ENCODE results near the gene F12.

Gene F12

GRCh38 chr5:177409043-177409801 lies at the start of gene F12:
F12 (minus strand) TSS chr5:177409564; CDS start chr5:177409527, 37 bp downstream.
- no peak for TF ChIP-seq ZNF274 (IDR thresholded peaks at IDR 0.05; ENCODE audit: low read depth, low read length)
- H3K4me3 ChIP-seq (ENCODE audit: low read length): no peak within 1 kb of the TSS

- TF ChIP-seq ZNF274 (IDR thresholded peaks at IDR 0.05; ENCODE audit: low read depth, low read length): no peak
- no peak overlapping the region for H3K4me3 ChIP-seq (ENCODE audit: low read length)
These were observed 49.6 kb upstream of the F12 start for GRCh38 chr5:177458912-177459350.

GRCh38 chr5:177457852-177458681 lies 48.7 kb upstream of the F12 start:
- TF ChIP-seq ZNF274 (IDR thresholded peaks at IDR 0.05; ENCODE audit: low read depth, low read length): no peak
- H3K4me3 ChIP-seq (ENCODE audit: low read length): no peak overlapping the region

GRCh38 chr5:177456976-177457851 lies 47.9 kb upstream of the F12 start:
- H3K4me3 ChIP-seq (ENCODE audit: low read length): no peak overlapping the region
- no peak for TF ChIP-seq ZNF274 (IDR thresholded peaks at IDR 0.05; ENCODE audit: low read depth, low read length)

GRCh38 chr5:177456591-177456964 lies 47.2 kb upstream of the F12 start:
- no peak overlapping the region for H3K4me3 ChIP-seq (ENCODE audit: low read length)
- no peak for TF ChIP-seq ZNF274 (IDR thresholded peaks at IDR 0.05; ENCODE audit: low read depth, low read length)

- H3K4me3 ChIP-seq (ENCODE audit: low read length): peak overlapping the region; percentile 74; the same call in 1 of the 2 replicates
These were observed 46.6 kb upstream of the F12 start for GRCh38 chr5:177455661-177456590.

GRCh38 chr5:177455036-177455660 lies 45.8 kb upstream of the F12 start:
- H3K4me3 ChIP-seq (ENCODE audit: low read length): peak overlapping the region; percentile 74; the same call in 1 of the 2 replicates
- no peak for TF ChIP-seq ZNF274 (IDR thresholded peaks at IDR 0.05; ENCODE audit: low read depth, low read length)

More at GRCh38 chr5:177455661-177456590, 46.6 kb upstream of the F12 start:
- no peak for TF ChIP-seq ZNF274 (IDR thresholded peaks at IDR 0.05; ENCODE audit: low read depth, low read length)

- TF ChIP-seq ZNF274 (IDR thresholded peaks at IDR 0.05; ENCODE audit: low read depth, low read length): no peak
- peak overlapping the region; percentile 74; the same call in 1 of the 2 replicates for H3K4me3 ChIP-seq (ENCODE audit: low read length)
These were observed 45.2 kb upstream of the F12 start for GRCh38 chr5:177454397-177455035.

- peak overlapping the region; percentile 51; the same call in 1 of the 2 replicates for H3K4me3 ChIP-seq (ENCODE audit: low read length)
- TF ChIP-seq ZNF274 (IDR thresholded peaks at IDR 0.05; ENCODE audit: low read depth, low read length): no peak
These were observed 44.6 kb upstream of the F12 start for GRCh38 chr5:177453852-177454396.

- no peak overlapping the region for H3K4me3 ChIP-seq (ENCODE audit: low read length)
- TF ChIP-seq ZNF274 (IDR thresholded peaks at IDR 0.05; ENCODE audit: low read depth, low read length): no peak
These were observed 43.6 kb upstream of the F12 start for GRCh38 chr5:177452688-177453638.
